Stimulated activated CD8-positive, alpha-beta memory T cell treated with anti-CD3 and anti-CD28 coated beads, Interleukin-15, amount 100 ng/mL, for 48 hours (primary cell): Measurements from ENCODE around the gene KCNA3.

ENCODE experiments used
- DNase-seq, 2 donors: peaks; one replicate each; pipeline ENCODE4 v3.0.0-alpha.2; 2020; ENCODE audit warnings: low read depth in 2 of 2

Gene KCNA3

GRCh38 chr1:110674337-110675059 lies at the start of gene KCNA3:
Gene KCNA3 (minus strand): TSS chr1:110674940. CDS start chr1:110674809, 131 bp downstream.
- DNase-seq: peak; percentile 57 to 64

DNA sequence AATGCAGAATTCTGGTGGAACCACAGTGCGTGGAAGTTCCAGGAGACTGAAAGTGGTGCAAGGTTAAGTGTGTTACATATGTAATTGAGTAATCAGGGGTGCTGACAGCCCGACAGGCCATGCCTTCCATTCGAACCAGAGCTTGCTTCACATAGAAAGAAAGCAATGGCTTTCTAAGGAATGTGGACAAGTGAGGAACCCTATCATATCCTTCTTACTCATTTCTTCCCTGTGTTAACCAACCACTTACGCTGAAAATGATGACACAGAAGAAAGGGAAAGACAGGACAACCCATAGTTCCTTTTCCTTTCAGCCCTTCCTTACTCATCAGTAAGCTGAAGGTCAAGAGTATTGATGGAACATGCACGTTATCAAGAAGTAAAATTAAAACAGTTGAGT lies 48.1 kb upstream of the KCNA3 start:
- DNase-seq: no peak

GRCh38 chr1:110719908-110720307 lies 45.2 kb upstream of the KCNA3 start:
- no peak for DNase-seq

GRCh38 chr1:110718452-110718851 lies 43.7 kb upstream of the KCNA3 start:
- DNase-seq: no peak

GRCh38 chr1:110717179-110717578 lies 42.4 kb upstream of the KCNA3 start:
- DNase-seq: no peak

GRCh38 chr1:110714374-110714995 lies 39.7 kb upstream of the KCNA3 start:
- DNase-seq: no peak

GRCh38 chr1:110713221-110713620 lies 38.5 kb upstream of the KCNA3 start:
- DNase-seq: no peak

GRCh38 chr1:110710314-110710713 lies 35.6 kb upstream of the KCNA3 start:
- no peak for DNase-seq

- DNase-seq: no peak
These were observed 34.3 kb upstream of the KCNA3 start for GRCh38 chr1:110708974-110709440.

GRCh38 chr1:110707232-110707631 lies 32.5 kb upstream of the KCNA3 start:
- DNase-seq: no peak

GRCh38 chr1:110706621-110707020 lies 31.9 kb upstream of the KCNA3 start:
- no peak for DNase-seq

GRCh38 chr1:110702260-110702659 lies 27.5 kb upstream of the KCNA3 start:
- no peak for DNase-seq

GRCh38 chr1:110700767-110701166 lies 26.0 kb upstream of the KCNA3 start:
- DNase-seq: no peak

GRCh38 chr1:110697606-110698005 lies 22.9 kb upstream of the KCNA3 start:
- no peak for DNase-seq

DNA sequence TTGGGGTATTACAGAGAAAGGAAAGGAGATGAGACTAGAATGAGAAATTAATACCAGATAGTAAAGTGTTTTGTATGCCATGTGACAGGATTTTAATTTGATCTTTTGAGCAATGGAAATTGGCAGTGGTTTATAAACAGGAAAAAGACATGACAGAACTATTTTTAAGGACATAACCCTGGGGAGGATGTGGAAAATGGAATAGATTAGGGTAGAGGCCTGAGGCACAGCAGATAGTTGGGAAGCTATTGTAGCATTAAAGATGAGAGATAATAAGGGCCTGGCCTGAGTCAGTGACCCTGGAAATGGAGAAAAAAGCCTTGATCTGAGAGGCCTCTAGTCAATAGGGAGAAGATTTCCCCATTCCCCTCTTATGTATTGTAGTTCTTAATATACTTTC lies 22.1 kb upstream of the KCNA3 start:
- no peak for DNase-seq

- DNase-seq: no peak
These were observed 16.1 kb upstream of the KCNA3 start for GRCh38 chr1:110690709-110691365.

DNA sequence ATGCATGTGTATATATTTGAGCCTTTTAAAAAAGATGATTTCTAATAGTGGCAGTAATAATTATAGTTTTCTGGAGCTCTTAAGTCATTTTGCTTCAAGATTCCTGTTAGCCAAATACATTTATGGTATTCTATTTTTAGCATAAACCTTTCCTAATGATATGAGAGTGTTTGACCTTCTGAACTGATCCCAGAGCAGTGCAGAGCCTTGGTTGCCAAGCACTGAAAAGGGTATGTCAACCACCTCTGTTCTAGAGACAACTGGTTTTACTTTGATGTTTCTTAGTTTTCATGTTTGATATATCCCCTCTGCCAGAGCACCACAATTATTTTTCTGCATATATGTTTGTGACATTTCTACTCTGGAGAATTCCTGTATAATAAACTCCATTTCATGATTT lies 15.1 kb upstream of the KCNA3 start:
- no peak for DNase-seq

DNA sequence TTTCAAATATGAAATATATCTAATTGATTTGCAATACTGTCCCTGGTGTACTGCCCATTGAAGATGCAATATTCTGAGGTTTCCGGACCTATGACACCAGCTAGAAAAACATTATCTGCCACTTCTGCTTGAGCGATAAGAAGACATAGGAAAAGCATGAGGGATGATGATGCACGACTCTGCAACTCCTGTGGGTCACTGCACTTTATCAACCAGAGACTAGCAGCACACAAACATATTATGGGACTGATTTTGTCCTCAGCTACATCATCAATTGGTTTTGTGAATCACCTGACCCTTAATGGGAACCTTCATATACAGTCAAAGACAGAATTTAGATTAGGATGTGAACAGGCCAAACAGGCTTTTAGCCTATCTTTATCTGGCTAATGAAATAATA lies 13.8 kb upstream of the KCNA3 start:
- DNase-seq: no peak

DNA sequence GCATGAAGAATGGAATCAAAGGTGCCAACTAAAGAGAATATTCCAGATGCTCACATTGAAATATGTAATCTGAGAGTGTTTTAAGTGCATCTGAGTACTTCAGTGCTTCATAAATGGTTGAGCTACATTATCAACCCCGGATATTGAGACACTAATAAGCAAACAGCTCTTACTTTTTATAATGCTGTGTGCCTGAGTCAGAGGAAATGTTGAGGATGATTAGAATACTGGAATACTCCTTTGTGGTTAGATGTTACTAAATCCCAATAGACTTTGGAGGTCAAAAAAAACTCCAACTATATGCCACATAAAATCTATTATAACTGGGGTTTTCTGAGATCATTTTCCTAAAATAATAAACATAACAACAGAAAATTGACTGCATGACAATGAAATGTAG lies 12.5 kb upstream of the KCNA3 start:
- no peak for DNase-seq

DNA sequence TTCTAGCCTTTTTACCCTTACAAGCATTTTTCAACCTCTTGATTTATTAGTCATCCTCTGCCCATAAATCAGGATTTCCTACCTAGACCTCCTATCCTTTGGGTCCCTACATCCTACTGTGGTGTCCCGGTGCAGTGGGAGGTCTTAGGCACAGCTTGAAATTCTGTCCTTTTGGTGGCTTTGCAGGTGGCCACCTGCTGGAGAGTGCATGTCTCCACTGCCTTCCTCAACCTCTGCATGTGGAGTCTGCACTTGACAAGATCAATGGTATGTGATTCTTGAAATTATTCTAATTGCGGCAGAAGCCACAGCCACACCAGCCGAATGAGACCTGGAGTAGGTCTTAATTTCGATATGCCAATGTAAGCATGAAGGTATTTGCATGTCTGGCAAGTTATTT lies 11.4 kb upstream of the KCNA3 start:
- no peak for DNase-seq

- DNase-seq: no peak
These were observed 9.8 kb upstream of the KCNA3 start for GRCh38 chr1:110684491-110684890.

- no peak for DNase-seq
These were observed 8.2 kb upstream of the KCNA3 start for GRCh38 chr1:110682898-110683297.
